Inflammatory macrophage treated with lipopolysaccharide for 1 hour (primary cell): Measurements from ENCODE around the gene ICOSLG.
"Not testable (repeated sequence)": the region's sequence is repeated elsewhere in the genome, so short reads cannot be mapped to it uniquely, and the experiment has no call there.

Source experiments
- DNase-seq, 2 donors: peaks; one replicate each; pipeline ENCODE4 v3.0.0-alpha.2; 2020 to 2022

The ICOSLG gene

GRCh38 chr21:44220674-44221073 lies 20.1 kb downstream of the ICOSLG start:
- DNase-seq, result not testable (repeated sequence)

- not testable (repeated sequence) for DNase-seq
Measured at GRCh38 chr21:44218461-44218860, 22.3 kb downstream of the ICOSLG start.

GRCh38 chr21:44211978-44212377 lies 28.8 kb downstream of the ICOSLG start:
- not testable (repeated sequence) for DNase-seq

- DNase-seq, result not testable (repeated sequence)
Measured at GRCh38 chr21:44211574-44211973, 29.2 kb downstream of the ICOSLG start.

- peak; percentile 0 for DNase-seq
Measured at GRCh38 chr21:44207860-44208646, 32.7 kb downstream of the ICOSLG start.

- DNase-seq, result not testable (repeated sequence)
Measured at GRCh38 chr21:44206698-44207676, 33.8 kb downstream of the ICOSLG start.

- DNase-seq, result not testable (repeated sequence)
Measured at GRCh38 chr21:44206187-44206586, 34.6 kb downstream of the ICOSLG start.

- not testable (repeated sequence) for DNase-seq
Measured at GRCh38 chr21:44202590-44203299, 38.0 kb downstream of the ICOSLG start.

- DNase-seq, result peak in 1 of 2 donors; percentile 0
Measured at GRCh38 chr21:44199997-44200396, 40.7 kb downstream of the ICOSLG start.

- DNase-seq, result no peak
Measured at GRCh38 chr21:44199448-44199847, 41.3 kb downstream of the ICOSLG start.

- not testable (repeated sequence) for DNase-seq
Measured at GRCh38 chr21:44197156-44197516, 43.6 kb downstream of the ICOSLG start.

GRCh38 chr21:44196212-44197155 lies 44.3 kb downstream of the ICOSLG start:
- peak in 1 of 2 donors; percentile 57 for DNase-seq

GRCh38 chr21:44194888-44195287 lies 45.9 kb downstream of the ICOSLG start:
- DNase-seq, result not testable (repeated sequence)

GRCh38 chr21:44194451-44194850 lies 46.3 kb downstream of the ICOSLG start:
- not testable (repeated sequence) for DNase-seq

- DNase-seq, result not testable (repeated sequence)
Measured at GRCh38 chr21:44193108-44193507, 47.6 kb downstream of the ICOSLG start.

GRCh38 chr21:44190349-44191271 lies 50.1 kb downstream of the ICOSLG start:
- DNase-seq, result not testable (repeated sequence)

GRCh38 chr21:44184862-44185261 lies 55.9 kb downstream of the ICOSLG start:
- not testable (repeated sequence) for DNase-seq

- DNase-seq, result not testable (repeated sequence)
Measured at GRCh38 chr21:44182202-44182601, 58.5 kb downstream of the ICOSLG start.

GRCh38 chr21:44181506-44181905 lies 59.2 kb downstream of the ICOSLG start:
- DNase-seq, result not testable (repeated sequence)

GRCh38 chr21:44176127-44176526 lies 64.6 kb downstream of the ICOSLG start:
- DNase-seq, result not testable (repeated sequence)
